HG03064 (cell line): Measurements from ENCODE around the gene TMCC1.
"Not testable (repeated sequence)": the region's sequence is repeated elsewhere in the genome, so short reads cannot be mapped to it uniquely, and the experiment has no call there.

Source experiments
- ATAC-seq: cut with Tn5 transposase; IDR thresholded peaks from one replicate; pipeline ENCODE4 v1.9.1; 2021; ENCODE audit warnings: low read depth; ENCODE audit not compliant: unreplicated experiment

The TMCC1 gene

DNA sequence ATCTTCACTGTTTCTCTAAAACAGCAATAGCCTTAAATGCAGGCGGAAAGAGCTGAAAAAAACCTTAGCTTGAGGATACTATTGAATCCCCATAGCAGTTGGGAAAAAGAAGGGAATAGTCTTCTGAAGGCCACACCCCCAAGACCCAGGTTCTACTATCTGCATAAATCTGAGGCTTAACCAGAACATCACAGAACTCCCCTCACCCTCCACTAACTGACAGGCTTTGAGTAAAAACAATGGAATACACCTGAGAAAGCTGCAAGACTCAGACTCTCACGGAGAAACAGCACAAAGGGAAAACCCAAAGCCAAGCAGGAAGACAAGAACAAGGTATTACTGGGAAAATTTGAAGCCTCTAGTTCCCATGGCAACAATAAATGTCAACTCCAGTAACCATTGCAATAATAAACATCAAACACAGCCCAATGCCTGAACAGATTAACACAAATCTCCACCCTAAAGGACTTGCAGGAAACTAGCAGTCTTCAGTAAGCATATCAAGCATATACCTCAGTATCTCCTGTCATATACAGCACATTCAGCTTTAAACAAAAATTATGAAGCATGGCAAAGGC is 56.4 kb downstream of the TMCC1 start:
- ATAC-seq = no peak

- ATAC-seq = no peak
Measured at GRCh38 chr3:129836381-129837064, 57.0 kb downstream of the TMCC1 start.

DNA sequence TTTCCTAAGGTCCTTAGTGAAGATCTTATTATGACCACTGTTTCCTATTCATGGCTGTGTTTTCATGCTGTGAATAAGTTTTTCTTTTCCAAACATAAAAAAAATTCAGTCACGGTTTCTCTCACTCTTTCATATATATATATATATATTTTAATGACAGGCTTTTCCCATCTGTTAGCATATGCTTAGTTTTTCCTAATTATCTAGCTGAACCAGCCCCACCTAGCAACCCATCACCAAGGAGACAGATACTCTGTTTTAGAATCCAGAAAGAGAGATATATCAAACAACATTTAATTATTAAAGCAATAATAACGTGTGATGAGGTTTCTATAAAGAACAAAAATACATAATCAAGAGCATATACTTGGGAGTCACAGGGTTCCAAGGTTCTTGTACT is 58.3 kb downstream of the TMCC1 start:
- no peak for ATAC-seq

DNA sequence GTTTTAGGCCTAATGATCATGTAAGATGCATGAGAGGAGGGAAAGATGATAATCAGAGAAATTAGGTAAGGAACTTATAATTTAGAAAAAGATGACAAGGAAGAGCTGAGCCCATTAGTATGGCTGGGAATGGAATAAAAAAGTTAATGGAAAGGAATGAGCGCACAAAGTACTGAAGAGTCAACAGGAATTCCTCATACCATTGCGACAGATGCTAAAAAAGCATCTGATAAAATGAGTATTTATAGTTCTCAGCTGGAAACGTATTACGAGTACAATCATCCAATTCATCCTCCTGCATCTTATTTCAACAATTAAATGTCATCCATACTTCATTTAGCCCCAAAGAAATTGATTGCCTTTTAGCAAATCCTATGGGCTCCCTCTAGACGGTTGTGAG is 58.9 kb downstream of the TMCC1 start:
- ATAC-seq = no peak

GRCh38 chr3:129831942-129832341 is 61.6 kb downstream of the TMCC1 start:
- not testable (repeated sequence) for ATAC-seq

DNA sequence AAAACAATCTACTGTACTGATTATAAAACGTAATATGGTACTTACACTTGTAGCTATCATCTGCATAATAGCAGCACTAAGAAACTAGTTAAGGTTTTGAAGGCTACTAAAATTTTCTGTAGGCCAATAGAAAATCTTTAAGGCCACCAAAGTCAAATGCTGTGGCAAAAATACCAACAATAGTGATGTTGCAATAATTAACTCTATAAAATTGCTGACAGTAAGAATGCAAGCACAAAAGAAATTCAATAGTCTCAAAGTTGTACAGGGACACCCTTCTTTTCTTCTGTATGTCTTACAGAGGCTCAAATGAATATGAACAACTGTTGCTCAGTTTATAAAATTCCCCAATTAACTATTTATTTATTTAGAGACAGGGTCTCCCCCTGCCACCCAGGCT is 62.0 kb downstream of the TMCC1 start:
- no peak for ATAC-seq

- no peak for ATAC-seq
Measured at GRCh38 chr3:129829640-129830039, 63.9 kb downstream of the TMCC1 start.

- ATAC-seq = no peak
Measured at GRCh38 chr3:129827765-129828164, 65.7 kb downstream of the TMCC1 start.

GRCh38 chr3:129824926-129825541 is 68.5 kb downstream of the TMCC1 start:
- no peak for ATAC-seq

- ATAC-seq = no peak
Measured at GRCh38 chr3:129822679-129823078, 70.8 kb downstream of the TMCC1 start.

DNA sequence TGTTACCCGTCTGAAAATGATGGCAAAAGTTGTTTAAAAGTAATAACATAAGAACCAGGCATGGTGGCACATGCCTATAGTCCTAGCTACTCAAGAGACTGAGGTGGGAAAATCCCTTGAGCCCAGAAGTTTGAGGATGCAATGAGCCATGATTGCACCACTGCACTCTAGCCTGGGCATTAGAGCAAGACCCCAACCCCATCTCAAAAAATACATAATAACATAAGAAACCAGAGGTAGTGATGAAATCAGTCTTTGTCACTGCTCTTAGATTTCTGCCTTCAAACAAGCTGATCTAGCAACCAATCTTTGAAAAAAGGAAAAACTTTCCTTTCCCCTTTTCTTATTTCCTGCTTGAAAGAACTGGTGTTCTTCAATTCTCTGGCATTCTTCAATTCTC is 71.3 kb downstream of the TMCC1 start:
- no peak for ATAC-seq

GRCh38 chr3:129820587-129820986 is 72.9 kb downstream of the TMCC1 start:
- no peak for ATAC-seq

DNA sequence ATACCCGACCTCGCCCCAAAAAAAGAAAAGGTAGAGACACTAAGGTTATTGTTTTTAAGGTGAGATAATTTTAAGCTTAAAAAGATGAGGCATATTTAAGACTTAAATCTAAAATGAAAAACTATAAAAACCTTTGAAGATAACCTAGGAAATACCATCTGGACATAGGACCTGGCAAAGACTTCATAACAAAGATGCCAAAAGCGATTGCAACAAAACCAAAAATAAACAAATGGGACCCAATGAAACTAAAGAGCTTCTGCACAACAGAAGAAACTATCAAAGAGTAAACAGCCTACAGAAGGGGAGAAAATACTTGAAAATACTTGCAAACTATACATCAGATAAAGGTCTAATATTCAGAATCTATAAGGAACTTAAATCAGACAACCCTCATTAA is 80.9 kb downstream of the TMCC1 start:
- no peak for ATAC-seq

DNA sequence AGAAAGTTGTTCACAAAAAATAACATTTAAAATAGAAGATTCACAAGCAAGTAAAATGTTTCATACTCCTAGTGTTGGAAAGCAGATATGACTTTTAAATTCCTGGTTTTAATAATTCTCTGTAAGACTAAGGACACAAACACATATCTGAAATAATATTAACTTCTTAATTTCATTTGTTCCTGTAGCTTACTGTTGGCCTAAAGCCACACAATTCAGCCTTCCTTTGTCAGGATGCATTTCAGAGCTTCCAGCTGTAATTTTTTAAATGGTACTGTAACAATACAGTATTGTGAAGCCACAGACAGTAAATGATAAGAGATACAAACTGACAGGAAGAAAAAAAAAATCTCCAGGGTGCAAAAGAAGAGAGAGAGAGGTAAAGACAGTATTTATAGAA is 84.2 kb downstream of the TMCC1 start:
- ATAC-seq = no peak

GRCh38 chr3:129796146-129796545 is 97.4 kb downstream of the TMCC1 start:
- no peak for ATAC-seq

- no peak for ATAC-seq
Measured at GRCh38 chr3:129795186-129796010, 98.1 kb downstream of the TMCC1 start.

GRCh38 chr3:129794311-129795185 is 99.0 kb downstream of the TMCC1 start:
- no peak for ATAC-seq

DNA sequence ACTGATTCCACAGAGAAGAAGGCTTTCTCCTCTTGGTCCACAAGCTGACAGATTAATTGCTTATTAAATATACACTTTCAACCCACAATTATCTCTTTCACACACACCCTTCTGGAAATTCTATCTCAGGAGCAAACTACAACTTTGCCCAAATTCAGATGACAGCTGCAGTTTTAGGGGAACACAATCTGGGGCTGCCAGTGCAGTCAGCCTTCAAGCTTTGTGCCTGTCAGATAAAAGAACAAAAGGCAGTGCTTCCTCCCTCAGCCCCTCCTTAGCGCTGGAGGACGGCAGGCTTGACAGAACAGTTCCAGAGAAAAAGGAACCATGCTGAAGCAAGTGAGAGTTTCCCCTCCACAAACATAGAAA is 99.6 kb downstream of the TMCC1 start:
- ATAC-seq = no peak

DNA sequence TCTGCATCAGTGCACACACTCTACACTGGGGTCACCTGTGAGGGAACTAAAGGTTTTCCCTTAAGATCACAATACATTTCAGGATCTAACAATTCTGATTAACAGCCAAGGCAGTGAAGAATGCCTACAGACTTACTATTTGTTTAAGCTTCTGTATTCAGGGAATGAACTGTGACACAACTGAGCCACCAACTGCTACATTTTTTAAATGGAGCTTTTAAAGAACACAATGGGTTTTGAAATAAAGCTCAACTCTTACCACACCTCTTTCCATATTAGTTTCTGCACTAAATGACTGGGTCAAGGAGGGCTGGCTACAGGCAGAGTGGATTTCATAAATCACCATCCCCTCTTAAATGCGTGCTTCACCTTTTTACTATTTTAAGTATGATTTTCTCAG is 100.2 kb downstream of the TMCC1 start:
- ATAC-seq = no peak

- ATAC-seq = no peak
Measured at GRCh38 chr3:129783470-129783869, 110.0 kb downstream of the TMCC1 start.
